ACC112 (cell line): ENCODE results near the gene CACNA1E.

Experiments
- H2AFZ ChIP-seq: fragments of 200-600 bp; sonication (generic); one replicate; pipeline ENCODE4 v1.6.0; 2017; ENCODE audit warnings: antibody characterized with exemption, low read length; ENCODE audit not compliant: unreplicated experiment
- H3K27ac ChIP-seq: fragments of 200-600 bp; sonication (generic); 2 replicates; pipeline ENCODE4 v1.5.1; 2014; ENCODE audit warnings: low read depth, mild to moderate bottlenecking, antibody characterized with exemption, low read length, moderate library complexity
- H3K27me3 ChIP-seq: fragments of 200-600 bp; sonication (generic); 2 replicates; pipeline ENCODE4 v1.6.1; 2014; ENCODE audit warnings: mild to moderate bottlenecking, antibody characterized with exemption, low read length, moderate library complexity, mixed read lengths; ENCODE audit not compliant: insufficient read depth
- H3K36me3 ChIP-seq: fragments of 200-600 bp; sonication (generic); 2 replicates; pipeline ENCODE4 v1.6.1; 2016; ENCODE audit warnings: mild to moderate bottlenecking, antibody characterized with exemption, low read length, moderate library complexity, mixed read lengths; ENCODE audit not compliant: insufficient read depth
- H3K4me1 ChIP-seq: fragments of 200-600 bp; sonication (generic); one replicate; pipeline ENCODE4 v1.6.1; 2016; ENCODE audit warnings: low read length, mixed read lengths; ENCODE audit not compliant: insufficient read depth, unreplicated experiment, control insufficient read depth
- H3K4me3 ChIP-seq: fragments of 200-600 bp; sonication (generic); 2 replicates; pipeline ENCODE4 v1.5.1; 2014; ENCODE audit warnings: mild to moderate bottlenecking, low read depth, low read length
- H3K79me2 ChIP-seq: fragments of 200-600 bp; sonication (generic); one replicate; pipeline ENCODE4 v1.6.0; 2016; ENCODE audit warnings: low read length; ENCODE audit not compliant: control insufficient read depth, unreplicated experiment, insufficient read depth

CACNA1E gene

GRCh38 chr1:181500636-181501035, 17.3 kb downstream of the CACNA1E start:
- Histone ChIP-seq H3K79me2 (no peaks in the 10 kb centered on the region), H3K27me3 (no peaks in the 10 kb centered on the region), H2AFZ (no peak overlapping the region), H3K4me3 (no peak overlapping the region), H3K27ac (no peak overlapping the region), H3K4me1 (no peaks in the 10 kb centered on the region), H3K36me3 (no peaks in the 10 kb centered on the region)

- no peak overlapping the region for H3K27ac ChIP-seq
- H3K4me3 ChIP-seq: no peak overlapping the region
Measured at GRCh38 chr1:181501612-181502011, 18.3 kb downstream of the CACNA1E start.

GRCh38 chr1:181503171-181503810, 20.0 kb downstream of the CACNA1E start:
- Histone ChIP-seq H3K27ac (no peak overlapping the region), H3K27me3 (no peaks in the 10 kb centered on the region), H3K4me1 (no peaks in the 10 kb centered on the region), H3K4me3 (no peak overlapping the region), H2AFZ (no peak overlapping the region), H3K79me2 (no peaks in the 10 kb centered on the region), H3K36me3 (no peaks in the 10 kb centered on the region)

More at GRCh38 chr1:181501612-181502011, 18.3 kb downstream of the CACNA1E start:
- no peaks in the 10 kb centered on the region for H3K79me2 ChIP-seq
- H3K36me3 ChIP-seq: no peaks in the 10 kb centered on the region
- H3K27me3 ChIP-seq: no peaks in the 10 kb centered on the region
- H2AFZ ChIP-seq: no peak overlapping the region
- H3K4me1 ChIP-seq: no peaks in the 10 kb centered on the region

GRCh38 chr1:181504399-181504842, 21.1 kb downstream of the CACNA1E start:
- Histone ChIP-seq H3K4me1 (no peaks in the 10 kb centered on the region), H3K4me3 (no peak overlapping the region), H2AFZ (no peak overlapping the region), H3K27ac (no peak overlapping the region), H3K36me3 (no peaks in the 10 kb centered on the region), H3K79me2 (no peaks in the 10 kb centered on the region), H3K27me3 (no peaks in the 10 kb centered on the region)

- H3K27me3 ChIP-seq: no peaks in the 10 kb centered on the region
- no peak overlapping the region for H3K4me3 ChIP-seq
- no peak overlapping the region for H2AFZ ChIP-seq
- no peaks in the 10 kb centered on the region for H3K36me3 ChIP-seq
- no peak overlapping the region for H3K27ac ChIP-seq
- H3K4me1 ChIP-seq: no peaks in the 10 kb centered on the region
- H3K79me2 ChIP-seq: no peaks in the 10 kb centered on the region
Measured at GRCh38 chr1:181506563-181507353, 23.4 kb downstream of the CACNA1E start.

GRCh38 chr1:181508486-181509165, 25.3 kb downstream of the CACNA1E start:
- Histone ChIP-seq H3K4me1 (no peaks in the 10 kb centered on the region), H3K79me2 (no peaks in the 10 kb centered on the region), H3K4me3 (no peak overlapping the region), H3K27ac (no peak overlapping the region), H2AFZ (no peak overlapping the region), H3K36me3 (no peaks in the 10 kb centered on the region), H3K27me3 (no peaks in the 10 kb centered on the region)

- Histone ChIP-seq H3K36me3 (no peaks in the 10 kb centered on the region), H3K27ac (no peak overlapping the region), H3K27me3 (no peaks in the 10 kb centered on the region), H2AFZ (no peak overlapping the region), H3K4me1 (no peaks in the 10 kb centered on the region), H3K79me2 (no peaks in the 10 kb centered on the region), H3K4me3 (no peak overlapping the region)
Measured at GRCh38 chr1:181513786-181514297, 30.5 kb downstream of the CACNA1E start.

- no peak overlapping the region for H3K4me3 ChIP-seq
- no peak overlapping the region for H2AFZ ChIP-seq
- no peaks in the 10 kb centered on the region for H3K4me1 ChIP-seq
- no peaks in the 10 kb centered on the region for H3K27me3 ChIP-seq
- H3K36me3 ChIP-seq: no peaks in the 10 kb centered on the region
- H3K27ac ChIP-seq: no peak overlapping the region
- no peaks in the 10 kb centered on the region for H3K79me2 ChIP-seq
Measured at GRCh38 chr1:181514298-181515290, 31.3 kb downstream of the CACNA1E start.

GRCh38 chr1:181516706-181517105, 33.4 kb downstream of the CACNA1E start:
- no peaks in the 10 kb centered on the region for H3K4me1 ChIP-seq
- H3K79me2 ChIP-seq: no peaks in the 10 kb centered on the region
- H3K27me3 ChIP-seq: no peaks in the 10 kb centered on the region
- H3K4me3 ChIP-seq: no peak overlapping the region
- no peak overlapping the region for H3K27ac ChIP-seq
- H2AFZ ChIP-seq: no peak overlapping the region
- no peaks in the 10 kb centered on the region for H3K36me3 ChIP-seq
